ENCODE results near the gene ASIC2. TPM values are rescaled to one million over a fixed set of nuclear protein-coding genes. Genes with fewer than 3 reads are reported as not detected.

ASIC2 gene
- total RNA-seq, 2 experiments from 2014 or later, result not detected

DNA sequence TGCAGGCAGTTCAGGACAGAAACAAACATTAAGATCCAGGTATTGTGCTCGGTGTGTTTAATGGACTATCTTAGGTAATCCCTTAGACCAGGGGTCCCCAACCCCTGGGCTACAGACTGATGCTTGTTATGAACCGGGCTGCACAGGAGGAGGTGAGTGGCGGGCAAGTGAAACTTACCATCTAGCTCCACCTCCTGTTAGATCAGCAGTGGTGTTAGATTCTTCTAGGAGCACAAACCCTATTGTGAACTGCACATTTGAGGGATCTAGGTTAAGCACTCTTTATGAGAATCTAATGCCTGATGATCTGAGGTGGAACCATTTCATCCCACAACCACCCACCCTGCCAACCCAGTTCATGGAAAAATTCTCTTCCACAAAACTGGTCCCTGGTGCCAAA, 37.8 kb upstream of the ASIC2 start:
- Mint-ChIP-seq H3K9me3 (no peaks in the 10 kb centered on the region), H3K27ac (no peak overlapping the region), H3K4me1 (ENCODE audit: low read depth) (no peaks in the 10 kb centered on the region), H3K36me3 (ENCODE audit: low read depth) (no peaks in the 10 kb centered on the region), H3K27me3 (peaks cover 5% of the 10 kb centered on the region), H3K4me3 (no peak overlapping the region)
- intact Hi-C loops (cut with micrococcal nuclease), result no loop called here
- ATAC-seq (no peak), DNase-seq (no peak)
- POLR2A ChIA-PET, result no interaction called here
- CTCF ChIA-PET, result no interaction called here
- TF ChIP-seq CTCF (IDR thresholded peaks at IDR 0.05), result no peak

GRCh38 chr17:33328129-33328528, 35.0 kb upstream of the ASIC2 start:
- no peaks in the 10 kb centered on the region for H3K36me3 Mint-ChIP-seq (ENCODE audit: low read depth)
- H3K9me3 Mint-ChIP-seq, result no peaks in the 10 kb centered on the region
- no peak overlapping the region for H3K4me3 Mint-ChIP-seq
- no peak overlapping the region for H3K27ac Mint-ChIP-seq
- peaks cover 7% of the 10 kb centered on the region for H3K27me3 Mint-ChIP-seq
- H3K4me1 Mint-ChIP-seq (ENCODE audit: low read depth), result no peaks in the 10 kb centered on the region
- DNase-seq (peak; percentile 19), ATAC-seq (no peak)
- ChIA-PET POLR2A (no interaction called here), CTCF (no interaction called here)
- no peak for TF ChIP-seq CTCF (IDR thresholded peaks at IDR 0.05)
- intact Hi-C loops (cut with micrococcal nuclease), result no loop called here

DNA sequence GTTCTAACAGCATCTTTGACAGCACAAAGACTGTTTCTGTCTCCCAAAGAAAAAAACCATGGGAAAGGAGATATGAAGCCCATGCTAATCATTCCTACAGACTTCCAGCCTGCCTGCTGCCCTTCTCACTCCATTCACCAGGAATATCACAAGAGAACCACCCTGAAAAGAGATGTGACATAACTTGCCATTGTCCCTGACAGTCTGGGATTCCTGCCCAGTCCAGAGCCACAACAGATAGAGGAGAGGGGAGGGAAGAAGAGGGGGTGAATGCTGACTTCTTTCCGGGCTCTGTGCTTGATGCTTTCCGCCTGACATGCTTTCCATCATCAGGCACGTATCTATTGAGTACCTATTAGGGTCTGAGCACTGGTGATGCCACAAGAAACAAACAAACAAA, 31.6 kb upstream of the ASIC2 start:
- ATAC-seq (no peak), DNase-seq (no peak)
- Mint-ChIP-seq H3K4me1 (ENCODE audit: low read depth) (no peaks in the 10 kb centered on the region), H3K27ac (no peak overlapping the region), H3K36me3 (ENCODE audit: low read depth) (no peaks in the 10 kb centered on the region), H3K27me3 (peaks cover 7% of the 10 kb centered on the region), H3K4me3 (no peak overlapping the region), H3K9me3 (no peaks in the 10 kb centered on the region)
- intact Hi-C loops (cut with micrococcal nuclease), result no loop called here
- CTCF ChIA-PET, result no interaction called here
- POLR2A ChIA-PET, result no interaction called here
- TF ChIP-seq CTCF (IDR thresholded peaks at IDR 0.05), result no peak

GRCh38 chr17:33322063-33322462, 29.0 kb upstream of the ASIC2 start:
- Mint-ChIP-seq H3K4me1 (ENCODE audit: low read depth) (no peaks in the 10 kb centered on the region), H3K36me3 (ENCODE audit: low read depth) (no peaks in the 10 kb centered on the region), H3K27ac (no peak overlapping the region), H3K9me3 (no peaks in the 10 kb centered on the region), H3K27me3 (peaks cover 2% of the 10 kb centered on the region), H3K4me3 (no peak overlapping the region)
- intact Hi-C loops (cut with micrococcal nuclease), result no loop called here
- ChIA-PET POLR2A (no interaction called here), CTCF (no interaction called here)
- DNase-seq (no peak), ATAC-seq (no peak)
- TF ChIP-seq CTCF (IDR thresholded peaks at IDR 0.05), result no peak

- Mint-ChIP-seq H3K4me3 (no peak overlapping the region), H3K4me1 (ENCODE audit: low read depth) (peaks cover 7% of the 10 kb centered on the region), H3K9me3 (no peaks in the 10 kb centered on the region), H3K27me3 (peaks cover 1% of the 10 kb centered on the region), H3K27ac (no peak overlapping the region), H3K36me3 (ENCODE audit: low read depth) (no peaks in the 10 kb centered on the region)
- intact Hi-C loops (cut with micrococcal nuclease), result no loop called here
- ChIA-PET POLR2A (interaction anchor here (0.5 kb wide), 1 partner anchor 48 kb away, joined by 4 read pairs; no protein-coding TSS in a partner anchor), CTCF (no interaction called here)
- DNase-seq, result no peak
- TF ChIP-seq CTCF (IDR thresholded peaks at IDR 0.05), result no peak
- ATAC-seq, result no peak
Observed at GRCh38 chr17:33318241-33318640, 25.1 kb upstream of the ASIC2 start.

All from activated CD8-positive, alpha-beta T cell treated with anti-CD3 and anti-CD28 coated beads for 36 hours (primary cell).